Endothelial cell of umbilical vein (primary cell): ENCODE measurements around the gene C10orf67. TPM values are rescaled to one million over a fixed set of nuclear protein-coding genes. Genes with fewer than 3 reads are reported as not detected.

Experiments used
- BruUV-seq: library from RNA; stranded (reverse); fragments of 400-500 nt; replicated peaks from 2 replicates; lab custom pipeline; 2021; lab: Mats Ljungman, UMichigan
- CTCF ChIA-PET: fragments of 300-600, 350-600 bp; sonication (Branson Sonifier 250); formaldehyde crosslinking; loops from one replicate; lab custom pipeline; 2021; ENCODE audit warnings: antibody characterized with exemption, inconsistent platforms; lab: Charles Lee
- POLR2A ChIA-PET: fragments of 300-600, 350-600 bp; sonication (Branson Sonifier 250); formaldehyde crosslinking; loops from one replicate; lab custom pipeline; 2021; ENCODE audit warnings: antibody characterized with exemption, inconsistent platforms; lab: Charles Lee
- DNase-seq: peaks from one replicate; pipeline ENCODE4 v3.0.0-alpha.2; 2011; ENCODE audit warnings: low read depth, low spot score
- FAIRE-seq: peaks from 2 replicates; lab custom pipeline; 2011; peaks lifted over from hg19 to GRCh38; lab: Jason Lieb, UNC
- H2AFZ ChIP-seq: 2 replicates; pipeline ENCODE4 v1.6.0; 2012; ENCODE audit warnings: low read depth, low read length, control low read depth, inconsistent platforms
- H3K27ac ChIP-seq: 2 replicates; pipeline ENCODE4 v1.5.1; 2011; ENCODE audit warnings: low read depth, mild to moderate bottlenecking, control low read depth, low read length, moderate library complexity; ENCODE audit not compliant: insufficient read depth
- H3K27me3 ChIP-seq, 2 experiments: 2 replicates each; pipeline versions ENCODE4 v1.6.0 to v1.6.1; 2011; ENCODE audit warnings: low read length in 2 of 2, mixed read lengths in 1 of 2; ENCODE audit not compliant: control insufficient read depth in 2 of 2, insufficient read depth in 2 of 2
- H3K36me3 ChIP-seq, 2 experiments: 2 replicates in 1 of 2; 3 replicates in 1 of 2; pipeline ENCODE4 v1.5.1; 2011; ENCODE audit warnings: low read length in 2 of 2, mild to moderate bottlenecking in 1 of 2, moderate library complexity in 1 of 2; ENCODE audit not compliant: control insufficient read depth in 2 of 2, insufficient read depth in 2 of 2; ENCODE audit errors: extremely low read depth in 1 of 2
- H3K4me1 ChIP-seq: 3 replicates; pipeline ENCODE4 v1.5.1; 2011; ENCODE audit warnings: mild to moderate bottlenecking, low read length; ENCODE audit not compliant: control insufficient read depth, insufficient read depth; ENCODE audit errors: extremely low read depth
- H3K4me2 ChIP-seq: 2 replicates; pipeline ENCODE4 v1.6.1; 2011; ENCODE audit warnings: low read length, control low read depth, mixed read lengths; ENCODE audit not compliant: insufficient read depth
- H3K4me3 ChIP-seq, 3 experiments: fragments of 200-600 bp in 1 of 3; sonication (generic), shearing (Covaris generic) in 1 of 3; replicated peaks in 1 of 3; 2 replicates each; pipeline ENCODE4 v1.5.1; 2011 to 2016; ENCODE audit warnings: control low read depth in 3 of 3, low read length in 3 of 3, mild to moderate bottlenecking in 2 of 3, inconsistent platforms in 1 of 3, low read depth in 1 of 3, moderate library complexity in 1 of 3; ENCODE audit not compliant: insufficient read depth in 1 of 3
- H3K79me2 ChIP-seq: 2 replicates; pipeline ENCODE4 v1.6.0; 2012; ENCODE audit warnings: low read length, inconsistent platforms; ENCODE audit not compliant: control insufficient read depth, insufficient read depth
- H3K9ac ChIP-seq: replicated peaks from 2 replicates; pipeline ENCODE3; 2011; ENCODE audit warnings: low read length, control low read depth; ENCODE audit not compliant: insufficient read depth; ENCODE audit errors: extremely low read depth
- H3K9me1 ChIP-seq: replicated peaks from 3 replicates; pipeline ENCODE4 v1.6.0; 2011; ENCODE audit warnings: mild to moderate bottlenecking, low read length; ENCODE audit not compliant: control insufficient read depth, insufficient read depth; ENCODE audit errors: extremely low read depth
- H3K9me3 ChIP-seq: replicated peaks from 2 replicates; pipeline ENCODE4 v1.5.1; 2012; ENCODE audit warnings: low read length, inconsistent platforms; ENCODE audit not compliant: control insufficient read depth, insufficient read depth
- H4K20me1 ChIP-seq: replicated peaks from 2 replicates; pipeline ENCODE3; 2011; ENCODE audit warnings: mild to moderate bottlenecking, low read length; ENCODE audit not compliant: control insufficient read depth, insufficient read depth; ENCODE audit errors: extremely low read depth
- EZH2 ChIP-seq: IDR thresholded peaks from 2 replicates; pipeline ENCODE4 v1.6.1; 2012; ENCODE audit warnings: borderline replicate concordance, low read depth, mild to moderate bottlenecking, moderate library complexity, low read length, inconsistent platforms; ENCODE audit not compliant: severe bottlenecking
- FOS ChIP-seq: IDR thresholded peaks from 2 replicates; pipeline ENCODE4 v1.6.1; 2011; ENCODE audit warnings: mild to moderate bottlenecking, low read length, moderate library complexity, borderline replicate concordance; ENCODE audit not compliant: insufficient read depth
- GATA2 ChIP-seq: IDR thresholded peaks from 2 replicates; pipeline ENCODE4 v1.7.0; 2011; ENCODE audit warnings: low read depth, mild to moderate bottlenecking, moderate library complexity, mixed read lengths, low read length; ENCODE audit not compliant: insufficient read length, insufficient read depth
- JUN ChIP-seq: IDR thresholded peaks from 2 replicates; pipeline ENCODE4 v1.6.1; 2011; ENCODE audit warnings: borderline replicate concordance, low read depth; ENCODE audit not compliant: insufficient read length, insufficient read depth
- MAX ChIP-seq: IDR thresholded peaks from 2 replicates; pipeline ENCODE4 v1.6.1; 2011; ENCODE audit not compliant: insufficient read depth, insufficient read length
- MYC ChIP-seq: IDR thresholded peaks from one replicate; pipeline ENCODE4 v1.6.1; 2011; ENCODE audit warnings: mild to moderate bottlenecking, low read depth, low read length
- POLR2A ChIP-seq: IDR thresholded peaks from 2 replicates; pipeline ENCODE4 v1.6.1; 2012; ENCODE audit warnings: low read depth, mild to moderate bottlenecking, control low read depth, low read length
- POLR2AphosphoS5 ChIP-seq: IDR thresholded peaks from 2 replicates; pipeline ENCODE4 v1.6.1; 2012; ENCODE audit warnings: low read depth, mild to moderate bottlenecking, control low read depth, low read length, moderate library complexity; ENCODE audit not compliant: insufficient read depth
- dilution Hi-C: fragments of 300-500 bp; cut with MboI; formaldehyde crosslinking; loops from one replicate; pipeline ENCODE4 v1.15.0; 2019; ENCODE audit warnings: low sequenced_read_pairs; ENCODE audit not compliant: extremely low pct_ligation_motif_present
- intact Hi-C: fragments of 100-400 bp; cut with micrococcal nuclease; formaldehyde crosslinking; loops from one replicate; pipeline ENCODE4 v1.10.0; 2022
- polyA plus RNA-seq, 4 experiments: library from polyadenylated mRNA; depleted of rRNA in 3 of 4; stranded (reverse) in 3 of 4; unstranded in 1 of 4; fragments of >200 nt; gene quantifications; 2 replicates each; pipeline versions ENCODE4 v1.2.1 to v1.2.3, GENCODE V29; 2011 to 2012; ENCODE audit warnings: missing spikeins in 1 of 4
- total RNA-seq: library from RNA; stranded (reverse); gene quantifications from 2 replicates; pipeline ENCODE4 v1.2.3, GENCODE V29; 2021
- TF ChIP-seq, protein P1 (sequence below), 2 donors: IDR thresholded peaks; 1 replicate in 1 of 2; 2 replicates in 1 of 2; pipeline ENCODE4 v1.5.1; 2011; ENCODE audit warnings: low read length in 2 of 2, mild to moderate bottlenecking in 2 of 2, moderate library complexity in 2 of 2, control low read depth in 1 of 2, inconsistent platforms in 1 of 2, low read depth in 1 of 2; ENCODE audit not compliant: insufficient read depth in 1 of 2; ENCODE audit errors: extremely low read depth in 1 of 2

Gene C10orf67
- total and polyA plus RNA-seq, 2 donors (not counting 3 experiments of a cell fraction or from before 2014, with no cell fraction given): not detected

DNA sequence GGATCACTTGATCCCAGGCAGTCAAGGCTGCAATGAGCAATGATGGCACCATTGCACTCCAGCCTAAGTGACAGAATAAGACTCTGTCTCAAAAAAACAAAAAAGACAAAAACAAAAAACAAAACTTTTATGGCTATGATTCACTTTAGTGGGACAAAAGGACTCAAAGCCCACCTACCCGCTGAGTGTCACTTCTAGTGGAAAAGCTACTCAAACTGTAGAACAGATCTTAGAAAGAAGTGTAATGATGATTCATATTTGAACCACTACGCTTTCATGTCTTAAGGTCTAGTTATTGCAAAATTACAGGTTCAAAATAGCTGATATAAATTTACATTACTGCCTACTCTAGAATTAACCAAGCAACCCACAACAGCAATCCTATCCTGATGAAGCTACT, 47.2 kb upstream of the C10orf67 start:
- intact Hi-C loops (no loop called here), dilution Hi-C loops (no loop called here)
- H4K20me1 ChIP-seq: no peaks in the 10 kb centered on the region
- no peaks in the 10 kb centered on the region for H3K9me3 ChIP-seq
- no peak overlapping the region for H3K9ac ChIP-seq
- no TSS peak for BruUV-seq
- FAIRE-seq: no peak
- H3K4me3 ChIP-seq: no peak overlapping the region
- POLR2A ChIA-PET: no interaction called here
- no peak overlapping the region for H3K4me2 ChIP-seq
- CTCF ChIA-PET: no interaction called here
- H3K9me1 ChIP-seq: no peaks in the 10 kb centered on the region
- TF ChIP-seq MAX: no peak
- TF ChIP-seq MYC: no peak
- TF ChIP-seq POLR2AphosphoS5: no peak
- no peak for TF ChIP-seq JUN
- TF ChIP-seq POLR2A: no peak
- TF ChIP-seq, protein P1, sequence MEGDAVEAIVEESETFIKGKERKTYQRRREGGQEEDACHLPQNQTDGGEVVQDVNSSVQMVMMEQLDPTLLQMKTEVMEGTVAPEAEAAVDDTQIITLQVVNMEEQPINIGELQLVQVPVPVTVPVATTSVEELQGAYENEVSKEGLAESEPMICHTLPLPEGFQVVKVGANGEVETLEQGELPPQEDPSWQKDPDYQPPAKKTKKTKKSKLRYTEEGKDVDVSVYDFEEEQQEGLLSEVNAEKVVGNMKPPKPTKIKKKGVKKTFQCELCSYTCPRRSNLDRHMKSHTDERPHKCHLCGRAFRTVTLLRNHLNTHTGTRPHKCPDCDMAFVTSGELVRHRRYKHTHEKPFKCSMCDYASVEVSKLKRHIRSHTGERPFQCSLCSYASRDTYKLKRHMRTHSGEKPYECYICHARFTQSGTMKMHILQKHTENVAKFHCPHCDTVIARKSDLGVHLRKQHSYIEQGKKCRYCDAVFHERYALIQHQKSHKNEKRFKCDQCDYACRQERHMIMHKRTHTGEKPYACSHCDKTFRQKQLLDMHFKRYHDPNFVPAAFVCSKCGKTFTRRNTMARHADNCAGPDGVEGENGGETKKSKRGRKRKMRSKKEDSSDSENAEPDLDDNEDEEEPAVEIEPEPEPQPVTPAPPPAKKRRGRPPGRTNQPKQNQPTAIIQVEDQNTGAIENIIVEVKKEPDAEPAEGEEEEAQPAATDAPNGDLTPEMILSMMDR (IDR thresholded peaks at IDR 0.05; ENCODE audit: extremely low read depth in 1 of 2, insufficient read depth in 1 of 2, low read depth in 1 of 2, low read length in 2 of 2): no peak
- TF ChIP-seq EZH2: no peak
- no peak for TF ChIP-seq GATA2
- no peak for TF ChIP-seq FOS
- DNase-seq: no peak
- H3K4me1 ChIP-seq: no peaks in the 10 kb centered on the region
- H3K36me3 ChIP-seq: no peaks in the 10 kb centered on the region
- H3K79me2 ChIP-seq: no peaks in the 10 kb centered on the region
- no peak overlapping the region for H3K27ac ChIP-seq
- no peak overlapping the region for H2AFZ ChIP-seq
- H3K27me3 ChIP-seq: no peaks in the 10 kb centered on the region
